GM12878 (cell line): ENCODE data around the gene CD164L2.

Experiments
- BACH1 ChIP-seq: fragments of 450-650 bp; IDR thresholded peaks from 2 replicates; pipeline ENCODE4 v1.6.1; 2017; ENCODE audit warnings: mild to moderate bottlenecking, borderline replicate concordance
- BCL3 ChIP-seq: IDR thresholded peaks from 2 replicates; pipeline ENCODE4 v1.6.1; 2011; ENCODE audit warnings: borderline replicate concordance, low read depth, mild to moderate bottlenecking, moderate library complexity, low read length; ENCODE audit not compliant: insufficient read depth, poor library complexity, severe bottlenecking
- CEBPB ChIP-seq, 2 experiments: fragments of 150-350 bp in 1 of 2; IDR thresholded peaks; 2 replicates each; pipeline ENCODE4 v1.6.1; 2012 to 2014; ENCODE audit warnings: low read depth in 2 of 2, low read length in 2 of 2, borderline replicate concordance in 1 of 2, inconsistent platforms in 1 of 2
- CTCF ChIP-seq, 3 experiments: IDR thresholded peaks in 2 of 3; conservative IDR thresholded peaks in 1 of 3; 2 replicates each; pipeline ENCODE4 v1.5.1; 2011; ENCODE audit warnings: low read depth in 3 of 3, low read length in 3 of 3, mild to moderate bottlenecking in 3 of 3, control low read depth in 2 of 3, moderate library complexity in 2 of 3, inconsistent platforms in 1 of 3, mixed read lengths in 1 of 3; ENCODE audit not compliant: control insufficient read depth in 2 of 3, insufficient read depth in 1 of 3; ENCODE audit errors: extremely low read depth in 1 of 3
- EP300 ChIP-seq, 2 experiments: fragments of 150-350 bp in 1 of 2; IDR thresholded peaks; 2 replicates each; pipeline ENCODE4 v1.6.1; 2011 to 2012; ENCODE audit warnings: low read depth in 2 of 2, low read length in 2 of 2, borderline replicate concordance in 1 of 2, improper control_type of control experiment in 1 of 2, inconsistent platforms in 1 of 2; ENCODE audit not compliant: control insufficient read depth in 1 of 2
- ETV6 ChIP-seq, 2 experiments: fragments of 450-650 bp in 1 of 2; IDR thresholded peaks in 1 of 2; conservative IDR thresholded peaks in 1 of 2; 2 replicates each; pipeline ENCODE4 v1.6.1; 2014; ENCODE audit warnings: antibody characterized with exemption in 1 of 2, borderline replicate concordance in 1 of 2, low read depth in 1 of 2, mild to moderate bottlenecking in 1 of 2, moderate library complexity in 1 of 2
- EZH2 ChIP-seq: IDR thresholded peaks from 2 replicates; pipeline ENCODE4 v1.6.1; 2012; ENCODE audit warnings: low read depth, mild to moderate bottlenecking, control low read depth, inconsistent platforms, low read length, borderline replicate concordance; ENCODE audit not compliant: control insufficient read depth
- FOXM1 ChIP-seq: IDR thresholded peaks from 2 replicates; pipeline ENCODE4 v1.6.1; 2012; ENCODE audit warnings: low read depth, mild to moderate bottlenecking, inconsistent platforms, low read length, moderate library complexity
- KAT2A ChIP-seq: conservative IDR thresholded peaks from 2 replicates; pipeline ENCODE4 v1.6.1; 2011; ENCODE audit warnings: low read depth, low read length; ENCODE audit not compliant: control insufficient read depth
- MAX ChIP-seq: IDR thresholded peaks from 2 replicates; pipeline ENCODE4 v1.6.1; 2012; ENCODE audit warnings: low read depth, low read length, improper control_type of control experiment
- MEF2A ChIP-seq: IDR thresholded peaks from 2 replicates; pipeline ENCODE4 v1.6.1; 2011; ENCODE audit warnings: low read depth, mild to moderate bottlenecking, low read length, moderate library complexity; ENCODE audit not compliant: insufficient read depth
- RFX5 ChIP-seq: IDR thresholded peaks from 2 replicates; pipeline ENCODE4 v1.6.1; 2011; ENCODE audit warnings: low read depth, low read length, improper control_type of control experiment
- ZBTB33 ChIP-seq: fragments of 450-650 bp; IDR thresholded peaks from 2 replicates; pipeline ENCODE4 v1.6.1; 2017; ENCODE audit warnings: mild to moderate bottlenecking

- TF ChIP-seq CTCF (IDR thresholded peaks at IDR 0.05 in 2 of 3, conservative IDR thresholded peaks at IDR 0.05 in 1 of 3; ENCODE audit: control insufficient read depth in 2 of 3, extremely low read depth in 1 of 3, insufficient read depth in 1 of 3, low read depth in 3 of 3, low read length in 3 of 3): no peak
- no peak for TF ChIP-seq EP300 (IDR thresholded peaks at IDR 0.05; ENCODE audit: borderline replicate concordance in 1 of 2, control insufficient read depth in 1 of 2, low read depth in 2 of 2, low read length in 2 of 2)
- TF ChIP-seq MEF2A: no peak
- no peak for TF ChIP-seq FOXM1
- TF ChIP-seq RFX5: no peak
- TF ChIP-seq ETV6 (conservative IDR thresholded peaks at IDR 0.05 in 1 of 2, IDR thresholded peaks at IDR 0.05 in 1 of 2; ENCODE audit: borderline replicate concordance in 1 of 2, low read depth in 1 of 2): no peak
- TF ChIP-seq CEBPB (IDR thresholded peaks at IDR 0.05; ENCODE audit: borderline replicate concordance in 1 of 2, low read depth in 2 of 2, low read length in 2 of 2): no peak
- TF ChIP-seq MAX: no peak
- TF ChIP-seq EZH2: no peak
- TF ChIP-seq ZBTB33: no peak
- no peak for TF ChIP-seq KAT2A
- TF ChIP-seq BCL3: no peak
- no peak for TF ChIP-seq BACH1
Measured at GRCh38 chr1:27380766-27381733, 2.1 kb downstream of the CD164L2 start.
